SK-N-SH (cell line): ENCODE results near the gene SFXN1. TPM values are rescaled to one million over a fixed set of nuclear protein-coding genes. Genes with fewer than 3 reads are reported as not detected.
"Not testable (repeated sequence)": the region's sequence is repeated elsewhere in the genome, so short reads cannot be mapped to it uniquely, and the experiment has no call there.

Experiments used
- CTCF ChIA-PET: fragments of 300-600, 350-600 bp; formaldehyde crosslinking; extraction: SDS; loops from one replicate; lab custom pipeline; 2021; lab: Yijun Ruan, JAX
- POLR2A ChIA-PET: fragments of 350-600 bp; sonication (Branson Sonifier 250); formaldehyde crosslinking; extraction: SDS; loops from one replicate; lab custom pipeline; 2020; ENCODE audit warnings: antibody characterized with exemption, inconsistent platforms; lab: Yijun Ruan, JAX
- DNase-seq: peaks from one replicate; pipeline ENCODE4 v3.0.0; 2012
- H2AFZ ChIP-seq: fragments of 200-600 bp; sonication (generic); 2 replicates; pipeline ENCODE4 v1.8.1; 2016; ENCODE audit warnings: antibody characterized with exemption, mild to moderate bottlenecking, low read depth
- H3F3A ChIP-seq: fragments of 200-600 bp; sonication (generic); replicated peaks from 2 replicates; pipeline ENCODE3; 2016; ENCODE audit warnings: antibody characterized with exemption, mild to moderate bottlenecking; ENCODE audit not compliant: insufficient read depth
- H3K27ac ChIP-seq, 2 experiments: fragments of 200-500 bp in 1 of 2; fragments of 200-600 bp in 1 of 2; sonication (Bioruptor generic) in 1 of 2; sonication (generic), shearing (Covaris generic) in 1 of 2; 2 replicates each; pipeline versions ENCODE4 v1.5.1 to v1.6.1; 2014 to 2016; ENCODE audit warnings: low read depth in 2 of 2, inconsistent platforms in 1 of 2, low read length in 1 of 2, mild to moderate bottlenecking in 1 of 2, mixed read lengths in 1 of 2
- H3K27me3 ChIP-seq: fragments of 200-600 bp; sonication (generic), shearing (Covaris generic); 2 replicates; pipeline ENCODE4 v1.6.1; 2016; ENCODE audit warnings: mixed run types; ENCODE audit not compliant: insufficient read depth
- H3K36me3 ChIP-seq, 2 experiments: fragments of 200-500 bp in 1 of 2; fragments of 200-600 bp in 1 of 2; sonication (Bioruptor generic) in 1 of 2; sonication (generic) in 1 of 2; replicated peaks in 1 of 2; 2 replicates each; pipeline versions ENCODE3 to v1.5.1; 2014 to 2016; ENCODE audit warnings: low read length in 1 of 2, mild to moderate bottlenecking in 1 of 2; ENCODE audit not compliant: insufficient read depth in 2 of 2, control insufficient read depth in 1 of 2
- H3K4me1 ChIP-seq, 2 experiments: fragments of 200-500 bp in 1 of 2; fragments of 200-600 bp in 1 of 2; sonication (Bioruptor generic) in 1 of 2; sonication (generic), shearing (Covaris generic) in 1 of 2; 2 replicates each; pipeline versions ENCODE4 v1.5.1 to v1.6.1; 2014 to 2016; ENCODE audit warnings: low read depth in 1 of 2, low read length in 1 of 2, mixed run types in 1 of 2; ENCODE audit not compliant: insufficient read depth in 2 of 2, control insufficient read depth in 1 of 2
- H3K4me2 ChIP-seq: fragments of 200-600 bp; sonication (generic), shearing (Covaris generic); 2 replicates; pipeline ENCODE4 v1.6.1; 2017; ENCODE audit warnings: mixed run types
- H3K4me3 ChIP-seq, 2 experiments: fragments of 200-500 bp in 1 of 2; fragments of 200-600 bp in 1 of 2; sonication (Bioruptor generic) in 1 of 2; sonication (generic), shearing (Covaris generic) in 1 of 2; 2 replicates each; pipeline versions ENCODE4 v1.5.1 to v1.8.1; 2014 to 2016; ENCODE audit warnings: low read depth in 2 of 2, inconsistent platforms in 1 of 2, low read length in 1 of 2, mild to moderate bottlenecking in 1 of 2, mixed read lengths in 1 of 2, moderate library complexity in 1 of 2
- H3K79me2 ChIP-seq: fragments of 200-600 bp; sonication (generic); 2 replicates; pipeline ENCODE4 v1.8.1; 2017; ENCODE audit warnings: mild to moderate bottlenecking; ENCODE audit not compliant: insufficient read depth
- H3K9ac ChIP-seq: fragments of 200-600 bp; sonication (generic); 2 replicates; pipeline ENCODE4 v1.6.1; 2017; ENCODE audit warnings: mixed run types
- H3K9me2 ChIP-seq: fragments of 200-600 bp; sonication (generic); 2 replicates; pipeline ENCODE4 v1.6.1; 2017; ENCODE audit warnings: mixed run types
- H3K9me3 ChIP-seq: fragments of 200-600 bp; sonication (generic); 2 replicates; pipeline ENCODE4 v1.6.1; 2017; ENCODE audit warnings: mixed run types, mild to moderate bottlenecking, moderate library complexity
- H4K20me1 ChIP-seq: fragments of 200-600 bp; sonication (generic); 2 replicates; pipeline ENCODE4 v1.6.1; 2017; ENCODE audit warnings: mild to moderate bottlenecking, mixed run types; ENCODE audit not compliant: insufficient read depth
- CHD2 ChIP-seq: fragments of 150-350 bp; IDR thresholded peaks from 2 replicates; pipeline ENCODE4 v1.6.1; 2018; ENCODE audit warnings: low read length; ENCODE audit not compliant: partially characterized antibody
- FOSL2 ChIP-seq: IDR thresholded peaks from 2 replicates; pipeline ENCODE4 v1.4.0; 2012; ENCODE audit warnings: low read depth, mild to moderate bottlenecking, moderate library complexity, borderline replicate concordance
- FOXJ3 ChIP-seq: sonication (generic); formaldehyde crosslinking; IDR thresholded peaks from 2 replicates; pipeline ENCODE4 v1.5.1; 2020; ENCODE audit warnings: mild to moderate bottlenecking, missing genetic modification reagents
- FOXM1 ChIP-seq: IDR thresholded peaks from 2 replicates; pipeline ENCODE4 v1.4.0; 2012; ENCODE audit warnings: low read depth, mild to moderate bottlenecking
- GABPA ChIP-seq: IDR thresholded peaks from 2 replicates; pipeline ENCODE4 v1.4.0; 2012; ENCODE audit warnings: low read depth, mild to moderate bottlenecking
- JUND ChIP-seq: IDR thresholded peaks from 2 replicates; pipeline ENCODE4 v1.4.0; 2012
- MXI1 ChIP-seq: IDR thresholded peaks from 2 replicates; pipeline ENCODE4 v1.6.1; 2012; ENCODE audit warnings: mild to moderate bottlenecking, low read depth, low read length, improper control_type of control experiment
- NRF1 ChIP-seq: IDR thresholded peaks from 2 replicates; pipeline ENCODE4 v1.6.1; 2012; ENCODE audit warnings: low read depth, mild to moderate bottlenecking, low read length
- POLR2AphosphoS5 ChIP-seq: IDR thresholded peaks from 2 replicates; pipeline ENCODE4 v1.6.1; 2012; ENCODE audit warnings: low read depth, low read length
- RAD21 ChIP-seq: IDR thresholded peaks from 2 replicates; pipeline ENCODE4 v1.6.1; 2012; ENCODE audit warnings: mild to moderate bottlenecking, low read length
- RFX5 ChIP-seq: IDR thresholded peaks from 2 replicates; pipeline ENCODE4 v1.6.1; 2012; ENCODE audit warnings: mild to moderate bottlenecking, improper control_type of control experiment, low read length
- SMC3 ChIP-seq: IDR thresholded peaks from 2 replicates; pipeline ENCODE4 v1.6.1; 2012; ENCODE audit warnings: low read depth, low read length, improper control_type of control experiment
- TAF1 ChIP-seq: IDR thresholded peaks from 2 replicates; pipeline ENCODE4 v1.6.1; 2012; ENCODE audit warnings: low read depth, mild to moderate bottlenecking, low read length, moderate library complexity, borderline replicate concordance
- TCF12 ChIP-seq: IDR thresholded peaks from 2 replicates; pipeline ENCODE4 v1.4.0; 2012
- TEAD4 ChIP-seq: IDR thresholded peaks from 2 replicates; pipeline ENCODE4 v1.4.0; 2012; ENCODE audit warnings: mild to moderate bottlenecking, borderline replicate concordance; ENCODE audit not compliant: insufficient read depth
- YY1 ChIP-seq: IDR thresholded peaks from 2 replicates; pipeline ENCODE4 v1.4.0; 2012; ENCODE audit warnings: low read depth, mild to moderate bottlenecking
- WGBS: methylation state at CpG from one replicate; pipeline ENCODE4 v1.1.6; 2017; ENCODE audit warnings: low lambda C conversion rate; 5-methylcytosine and 5-hydroxymethylcytosine counted together
- polyA plus RNA-seq, 3 experiments: library from polyadenylated mRNA; depleted of rRNA; stranded (reverse); fragments of >200 nt; gene quantifications; 2 replicates each; pipeline ENCODE4 v1.2.3, GENCODE V29; 2012
- TF ChIP-seq, protein P1 (sequence below): IDR thresholded peaks from 2 replicates; pipeline ENCODE4; 2012
- TF ChIP-seq, protein P2 (sequence below): IDR thresholded peaks from 2 replicates; pipeline ENCODE4 v1.4.0; 2012; ENCODE audit warnings: low read depth, borderline replicate concordance

Gene SFXN1
- polyA plus RNA-seq, 1 of the 3 experiments (the other 2 are of a cell fraction): 73.6 TPM

DNA sequence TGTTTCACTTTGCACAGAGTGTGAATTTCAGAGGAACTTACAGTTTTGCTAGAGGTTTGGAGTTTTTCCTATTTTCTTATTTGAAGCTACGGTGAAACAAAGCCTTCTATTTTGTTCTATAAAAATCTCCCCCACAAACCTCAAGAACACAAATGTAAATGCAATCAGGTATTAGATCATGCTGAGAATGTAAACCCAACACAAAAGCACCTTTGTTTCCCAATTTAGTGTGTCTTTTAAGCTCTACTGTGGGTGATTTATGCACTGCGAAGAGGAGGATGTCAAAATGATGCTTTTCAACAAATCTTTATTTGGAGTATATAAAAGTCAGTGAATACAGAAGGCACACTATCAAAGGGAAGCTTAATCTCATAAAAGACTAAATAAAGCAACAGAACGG lies 30.1 kb upstream of the SFXN1 start:
- no peaks in the 10 kb centered on the region for H3K36me3 ChIP-seq
- no peak overlapping the region for H3K9ac ChIP-seq
- ChIA-PET CTCF (interaction anchor here (0.8 to 2.3 kb wide), 7 partner anchors 10 to 497 kb away, joined by 3 to 10 read pairs (median 4); no protein-coding TSS in a partner anchor), POLR2A (no interaction called here)
- H3K27me3 ChIP-seq: peaks cover 40% of the 10 kb centered on the region; the same call in 1 of the 2 replicates
- 27% methylated on average over 3 of the region's 3 CpGs for WGBS
- H3K4me1 ChIP-seq: no peaks in the 10 kb centered on the region; a peak in 1 of 4 replicates
- no peaks in the 10 kb centered on the region for H3K9me2 ChIP-seq
- no peaks in the 10 kb centered on the region for H3K9me3 ChIP-seq
- no peak for TF ChIP-seq JUND
- no peak for TF ChIP-seq POLR2AphosphoS5
- TF ChIP-seq RFX5: no peak
- no peak for TF ChIP-seq FOXM1
- TF ChIP-seq TAF1: no peak
- no peak for TF ChIP-seq TCF12
- no peak for TF ChIP-seq GABPA
- no peak for TF ChIP-seq YY1
- TF ChIP-seq RAD21: no peak
- TF ChIP-seq TEAD4: no peak
- no peak for TF ChIP-seq FOXJ3 (CRISPR knock-in tag)
- no peak for TF ChIP-seq NRF1
- TF ChIP-seq, protein P1, sequence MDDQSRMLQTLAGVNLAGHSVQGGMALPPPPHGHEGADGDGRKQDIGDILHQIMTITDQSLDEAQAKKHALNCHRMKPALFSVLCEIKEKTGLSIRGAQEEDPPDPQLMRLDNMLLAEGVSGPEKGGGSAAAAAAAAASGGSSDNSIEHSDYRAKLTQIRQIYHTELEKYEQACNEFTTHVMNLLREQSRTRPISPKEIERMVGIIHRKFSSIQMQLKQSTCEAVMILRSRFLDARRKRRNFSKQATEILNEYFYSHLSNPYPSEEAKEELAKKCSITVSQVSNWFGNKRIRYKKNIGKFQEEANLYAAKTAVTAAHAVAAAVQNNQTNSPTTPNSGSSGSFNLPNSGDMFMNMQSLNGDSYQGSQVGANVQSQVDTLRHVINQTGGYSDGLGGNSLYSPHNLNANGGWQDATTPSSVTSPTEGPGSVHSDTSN: no peak
- TF ChIP-seq CHD2: no peak
- no peaks in the 10 kb centered on the region for H3K79me2 ChIP-seq
- H3F3A ChIP-seq: no peaks in the 10 kb centered on the region
- H3K4me2 ChIP-seq: no peak overlapping the region
- no peaks in the 10 kb centered on the region for H4K20me1 ChIP-seq
- no peak for DNase-seq
- H2AFZ ChIP-seq: no peak overlapping the region
- no peak overlapping the region for H3K4me3 ChIP-seq
- H3K27ac ChIP-seq: no peak overlapping the region

DNA sequence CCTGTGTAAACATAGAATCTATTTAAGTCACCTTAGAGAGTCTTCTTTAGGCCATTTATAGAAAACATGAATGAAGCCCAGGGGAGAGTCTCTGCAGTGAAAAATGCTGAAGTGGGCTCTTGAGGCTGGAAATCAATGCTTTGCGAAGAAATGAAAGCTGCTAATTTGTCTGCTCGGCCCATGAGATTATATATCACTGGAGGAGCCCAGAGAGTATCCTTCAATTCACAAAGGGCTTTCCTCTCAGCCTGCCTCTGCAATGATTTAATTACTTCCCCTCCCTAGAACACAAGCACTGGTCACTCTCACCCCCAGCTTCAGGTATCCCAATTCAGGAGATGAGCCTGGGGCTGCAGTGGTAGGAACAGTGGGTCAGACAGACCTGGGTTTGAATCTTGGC lies 26.2 kb upstream of the SFXN1 start:
- Histone ChIP-seq H3K27me3 (peaks cover 19% of the 10 kb centered on the region; the same call in 1 of the 2 replicates), H3K4me1 (no peaks in the 10 kb centered on the region), H3K79me2 (no peaks in the 10 kb centered on the region), H3K9ac (no peak overlapping the region), H3K4me2 (no peak overlapping the region)
- no peak for DNase-seq
- TF ChIP-seq MXI1: no peak
- no peak for TF ChIP-seq SMC3
- no peak for TF ChIP-seq FOSL2
- TF ChIP-seq GABPA: no peak
- TF ChIP-seq, protein P1: no peak
- no peak for TF ChIP-seq TAF1
- TF ChIP-seq, protein P2, sequence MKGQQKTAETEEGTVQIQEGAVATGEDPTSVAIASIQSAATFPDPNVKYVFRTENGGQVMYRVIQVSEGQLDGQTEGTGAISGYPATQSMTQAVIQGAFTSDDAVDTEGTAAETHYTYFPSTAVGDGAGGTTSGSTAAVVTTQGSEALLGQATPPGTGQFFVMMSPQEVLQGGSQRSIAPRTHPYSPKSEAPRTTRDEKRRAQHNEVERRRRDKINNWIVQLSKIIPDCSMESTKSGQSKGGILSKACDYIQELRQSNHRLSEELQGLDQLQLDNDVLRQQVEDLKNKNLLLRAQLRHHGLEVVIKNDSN: no peak
- TF ChIP-seq, all 33 proteins: peak for 0
- H3F3A ChIP-seq: no peaks in the 10 kb centered on the region
- no peaks in the 10 kb centered on the region for H3K9me3 ChIP-seq
- no peak overlapping the region for H3K4me3 ChIP-seq
- no peak overlapping the region for H3K27ac ChIP-seq
- no peaks in the 10 kb centered on the region for H3K36me3 ChIP-seq
- no peaks in the 10 kb centered on the region for H4K20me1 ChIP-seq
- no peaks in the 10 kb centered on the region for H3K9me2 ChIP-seq
- ChIA-PET CTCF (interaction anchor here (0.5 to 2.2 kb wide), 5 partner anchors 8 to 116 kb away, joined by 3 to 16 read pairs (median 5); partner anchors contain the start of gene DRD1), POLR2A (no interaction called here)
- WGBS: 14% methylated on average over 2 of the region's 2 CpGs
- no peak overlapping the region for H2AFZ ChIP-seq

DNA sequence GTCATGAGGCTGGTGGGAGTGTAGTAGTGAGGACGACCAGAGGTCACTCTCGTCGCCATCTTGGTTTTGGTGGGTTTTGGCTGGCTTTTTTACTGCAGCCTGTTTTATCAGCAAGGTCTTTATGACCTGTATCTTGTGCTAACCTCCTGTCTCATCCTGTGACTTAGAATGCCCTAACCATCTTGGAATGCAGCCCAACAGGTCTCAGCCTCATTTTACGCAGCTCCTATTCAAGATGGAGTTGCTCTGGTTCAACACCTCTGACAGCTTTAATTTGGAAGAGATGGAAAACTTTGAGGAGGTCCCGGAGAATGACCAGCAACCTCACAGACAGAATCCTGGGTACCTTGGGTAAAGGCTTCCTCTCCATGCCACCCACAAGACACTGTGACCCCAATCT lies 24.0 kb upstream of the SFXN1 start:
- H3K79me2 ChIP-seq, H3K9ac ChIP-seq, H2AFZ ChIP-seq, H3K4me2 ChIP-seq, H3F3A ChIP-seq, H3K4me3 ChIP-seq, H4K20me1 ChIP-seq, H3K4me1 ChIP-seq, POLR2A ChIA-PET, DNase-seq, H3K9me2 ChIP-seq, H3K27ac ChIP-seq, H3K9me3 ChIP-seq, H3K36me3 ChIP-seq: not testable (repeated sequence)
- WGBS: 34% methylated on average over 5 of the region's 5 CpGs
- H3K27me3 ChIP-seq: peaks cover 16% of the 10 kb centered on the region; the same call in 1 of the 2 replicates
- CTCF ChIA-PET: interaction anchor here (2.9 kb wide), 1 partner anchor 10 kb away, joined by 15 read pairs; no protein-coding TSS in a partner anchor
